AG09309 (cell line): ENCODE measurements around the gene MEOX2.

ENCODE experiments used
- DNase-seq: peaks from one replicate; pipeline ENCODE4 v3.0.0-alpha.2; 2010; ENCODE audit warnings: low read depth
- H3K4me3 ChIP-seq: 2 replicates; pipeline ENCODE4 v1.5.1; 2011; ENCODE audit warnings: mild to moderate bottlenecking, low read depth, low read length, moderate library complexity; ENCODE audit not compliant: control insufficient read depth
- CTCF ChIP-seq: IDR thresholded peaks from 2 replicates; pipeline ENCODE4 v1.5.1; 2011; ENCODE audit warnings: mild to moderate bottlenecking, low read depth, low read length, inconsistent platforms; ENCODE audit not compliant: insufficient read depth, control insufficient read depth; ENCODE audit errors: missing control alignments

Gene MEOX2

GRCh38 chr7:15607529-15608210 is 78.8 kb downstream of the MEOX2 start:
- peak; percentile 13 for DNase-seq
- H3K4me3 ChIP-seq, result no peak overlapping the region
- TF ChIP-seq CTCF, result no peak

GRCh38 chr7:15606561-15606960 is 79.9 kb downstream of the MEOX2 start:
- TF ChIP-seq CTCF, result no peak
- no peak overlapping the region for H3K4me3 ChIP-seq
- DNase-seq, result no peak

- no peak for DNase-seq
- no peak overlapping the region for H3K4me3 ChIP-seq
- no peak for TF ChIP-seq CTCF
Observed at GRCh38 chr7:15604166-15604565, 82.3 kb downstream of the MEOX2 start.

- no peak for DNase-seq
- no peak for TF ChIP-seq CTCF
- H3K4me3 ChIP-seq, result no peak overlapping the region
Observed at GRCh38 chr7:15603124-15603523, 83.4 kb downstream of the MEOX2 start.

DNA sequence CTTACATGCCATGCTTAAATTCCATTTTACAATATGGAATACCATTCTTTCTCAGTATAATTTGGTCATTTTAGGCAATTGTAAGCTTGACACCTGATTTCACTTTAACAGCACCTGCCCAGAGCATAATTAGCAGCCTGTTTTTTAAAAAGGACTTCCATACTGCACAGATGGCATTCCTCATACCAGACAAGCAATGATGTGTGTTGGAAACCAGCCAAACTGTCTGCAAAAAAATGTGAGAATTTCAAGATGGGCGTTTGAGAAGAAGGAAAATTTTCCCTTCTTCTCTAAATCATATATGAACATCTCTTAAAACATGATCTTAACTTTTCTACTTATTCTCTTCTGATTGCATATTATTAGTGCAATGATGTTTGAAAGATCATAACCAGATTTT is 84.2 kb downstream of the MEOX2 start:
- no peak for TF ChIP-seq CTCF
- no peak overlapping the region for H3K4me3 ChIP-seq
- no peak for DNase-seq

GRCh38 chr7:15601175-15601574 is 85.3 kb downstream of the MEOX2 start:
- TF ChIP-seq CTCF, result no peak
- no peak for DNase-seq
- no peak overlapping the region for H3K4me3 ChIP-seq
